GM18519 (cell line): ENCODE results near the gene SH2D3A.

ENCODE experiments used
- ATAC-seq: cut with Tn5 transposase; IDR thresholded peaks from one replicate; pipeline ENCODE4 v1.9.1; 2021; ENCODE audit warnings: mild to moderate bottlenecking, moderate library complexity; ENCODE audit not compliant: unreplicated experiment, low FRiP score

Gene SH2D3A

GRCh38 chr19:6723738-6724137, 43.5 kb downstream of the SH2D3A start:
- ATAC-seq: no peak

GRCh38 chr19:6723108-6723618, 44.1 kb downstream of the SH2D3A start:
- no peak for ATAC-seq

GRCh38 chr19:6721773-6722172, 45.5 kb downstream of the SH2D3A start:
- no peak for ATAC-seq

GRCh38 chr19:6721138-6721474, 46.1 kb downstream of the SH2D3A start:
- no peak for ATAC-seq

GRCh38 chr19:6720369-6721137, 46.7 kb downstream of the SH2D3A start, which contains the start of gene C3:
Gene C3 (minus strand): TSS chr19:6720650. CDS start chr19:6720589, 61 bp downstream.
- no peak for ATAC-seq

GRCh38 chr19:6719992-6720368, 47.3 kb downstream of the SH2D3A start:
- no peak for ATAC-seq

GRCh38 chr19:6719540-6719861, 47.7 kb downstream of the SH2D3A start:
- no peak for ATAC-seq

- no peak for ATAC-seq
These were observed 48.3 kb downstream of the SH2D3A start for GRCh38 chr19:6718741-6719539.

GRCh38 chr19:6718111-6718740, 49.0 kb downstream of the SH2D3A start:
- no peak for ATAC-seq

GRCh38 chr19:6717441-6717971, 49.7 kb downstream of the SH2D3A start:
- ATAC-seq: no peak

- ATAC-seq: no peak
These were observed 50.2 kb downstream of the SH2D3A start for GRCh38 chr19:6717036-6717435.

GRCh38 chr19:6716610-6716970, 50.6 kb downstream of the SH2D3A start:
- no peak for ATAC-seq

- no peak for ATAC-seq
These were observed 52.3 kb downstream of the SH2D3A start for GRCh38 chr19:6714749-6715555.

GRCh38 chr19:6713773-6714692, 53.2 kb downstream of the SH2D3A start:
- ATAC-seq: no peak

GRCh38 chr19:6712692-6713670, 54.3 kb downstream of the SH2D3A start:
- ATAC-seq: no peak

- ATAC-seq: no peak
These were observed 55.0 kb downstream of the SH2D3A start for GRCh38 chr19:6712231-6712630.

- no peak for ATAC-seq
These were observed 55.6 kb downstream of the SH2D3A start for GRCh38 chr19:6711605-6712004.

- ATAC-seq: no peak
These were observed 56.2 kb downstream of the SH2D3A start for GRCh38 chr19:6711078-6711361.
